Kidney glomerular epithelial cell (primary cell): ENCODE measurements around the gene ADAT3.

ENCODE experiments used
- DNase-seq: peaks from one replicate; lab custom pipeline; 2025; lab: John Stamatoyannopoulos, UW

The ADAT3 gene

GRCh38 chr19:1912760-1913505 is 7.7 kb downstream of the ADAT3 start:
- DNase-seq: no peak

- no peak for DNase-seq
These were observed 8.8 kb downstream of the ADAT3 start for GRCh38 chr19:1913781-1914577.

GRCh38 chr19:1914826-1915341 is 9.7 kb downstream of the ADAT3 start:
- DNase-seq: no peak

DNA sequence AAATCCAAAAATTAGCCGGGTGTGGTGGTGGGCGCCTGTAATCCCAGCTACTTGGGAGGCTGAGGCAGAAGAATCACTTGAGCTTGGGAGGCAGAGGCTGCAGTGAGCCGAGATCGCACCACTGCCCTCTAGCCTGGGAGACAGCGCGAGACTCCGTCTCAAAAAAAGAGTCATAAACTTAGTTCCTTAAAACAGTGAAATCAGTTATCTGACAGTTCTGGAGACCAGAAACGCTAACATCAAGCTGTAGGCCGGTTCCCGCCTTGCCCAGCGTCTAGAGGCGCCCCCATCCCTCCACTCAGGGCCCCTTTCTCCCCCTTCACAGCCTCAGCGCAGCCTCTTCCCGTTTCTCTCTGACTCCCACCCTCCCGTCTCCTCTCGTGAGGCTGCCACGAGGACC is 11.9 kb downstream of the ADAT3 start:
- no peak for DNase-seq

DNA sequence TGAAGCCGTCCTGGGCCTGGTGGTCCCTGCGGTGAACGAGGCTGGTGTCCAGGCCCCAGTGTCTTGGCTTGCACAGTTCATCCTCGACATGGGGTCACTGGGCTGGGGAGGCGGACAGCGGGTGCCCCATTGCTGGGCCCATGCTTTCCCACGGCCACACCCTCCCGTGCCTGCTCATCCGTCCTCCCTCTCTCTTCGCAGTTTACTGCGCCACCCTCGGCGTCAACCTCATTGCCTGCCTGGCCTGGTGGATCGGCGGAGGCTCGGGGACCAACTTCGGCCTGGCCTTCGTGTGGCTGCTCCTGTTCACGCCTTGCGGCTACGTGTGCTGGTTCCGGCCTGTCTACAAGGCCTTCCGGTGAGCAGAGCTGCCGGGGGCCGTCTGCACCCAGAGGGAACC is 12.7 kb downstream of the ADAT3 start:
- DNase-seq: no peak

GRCh38 chr19:1918975-1919374 is 13.8 kb downstream of the ADAT3 start:
- DNase-seq: no peak

DNA sequence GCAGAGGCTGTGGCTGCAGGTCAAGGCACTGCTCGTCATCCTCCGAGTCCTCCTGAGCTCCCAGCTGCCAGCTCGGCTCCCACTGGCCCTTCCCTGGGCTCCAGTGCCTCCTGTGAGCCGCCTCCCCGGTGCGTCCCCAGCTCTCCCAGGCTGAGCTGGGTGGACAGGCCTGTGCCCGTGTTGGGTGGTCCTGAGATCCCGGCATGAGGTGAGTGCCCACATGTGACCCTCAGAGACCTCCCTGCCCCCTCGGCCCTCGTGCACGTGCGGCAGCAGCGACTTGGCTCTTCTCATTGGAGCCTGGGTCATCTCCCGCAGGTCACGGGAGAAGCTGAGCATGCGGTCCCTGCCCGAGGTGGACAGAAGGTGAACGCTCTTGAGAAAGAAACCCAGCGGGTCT is 15.4 kb downstream of the ADAT3 start:
- no peak for DNase-seq

- DNase-seq: no peak
These were observed 16.1 kb downstream of the ADAT3 start for GRCh38 chr19:1921326-1921725.

- no peak for DNase-seq
These were observed 16.6 kb downstream of the ADAT3 start for GRCh38 chr19:1921825-1922224.

- no peak for DNase-seq
These were observed 17.6 kb downstream of the ADAT3 start for GRCh38 chr19:1922803-1923202.

- DNase-seq: no peak
These were observed 18.1 kb downstream of the ADAT3 start for GRCh38 chr19:1923319-1923718.

DNA sequence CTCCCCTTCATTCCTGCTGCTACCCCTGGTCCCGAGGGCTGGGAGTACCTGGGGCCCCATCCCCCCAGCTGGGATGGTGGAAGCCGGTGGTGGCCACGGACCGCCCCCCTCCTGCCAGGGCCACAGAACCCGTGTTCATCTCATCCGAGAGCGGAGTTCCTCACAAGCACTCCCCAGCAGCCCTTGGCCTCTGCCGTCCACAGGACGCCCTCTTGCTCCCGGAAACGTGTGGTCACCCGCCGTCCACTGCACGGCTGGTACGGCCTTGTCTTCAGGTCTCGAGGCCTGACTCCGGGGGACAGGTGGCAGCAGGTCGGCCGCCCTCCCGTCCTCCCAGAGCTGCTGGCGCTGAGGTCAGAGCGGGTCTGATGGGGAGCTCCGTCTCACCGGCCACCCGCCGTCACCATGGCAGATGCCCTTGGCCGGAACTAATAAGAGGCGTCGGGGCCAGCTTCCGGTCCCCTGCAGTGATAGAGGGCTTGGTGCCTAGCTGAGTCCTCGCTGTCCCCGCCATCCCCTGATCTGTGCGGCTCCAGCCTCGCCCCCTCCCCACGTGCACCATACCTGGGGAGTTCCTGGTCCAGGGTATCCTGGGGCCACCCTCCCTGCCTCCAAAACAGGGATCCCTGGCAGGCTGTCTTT is 19.2 kb downstream of the ADAT3 start:
- DNase-seq: no peak

- no peak for DNase-seq
These were observed 20.3 kb downstream of the ADAT3 start for GRCh38 chr19:1925544-1925943.

GRCh38 chr19:1929021-1929742 is 24.0 kb downstream of the ADAT3 start:
- DNase-seq: peak; percentile 33

- DNase-seq: no peak
These were observed 26.2 kb downstream of the ADAT3 start for GRCh38 chr19:1931445-1931844.

- no peak for DNase-seq
These were observed 27.2 kb downstream of the ADAT3 start for GRCh38 chr19:1932395-1932794.

GRCh38 chr19:1933244-1933643 is 28.0 kb downstream of the ADAT3 start:
- DNase-seq: no peak

DNA sequence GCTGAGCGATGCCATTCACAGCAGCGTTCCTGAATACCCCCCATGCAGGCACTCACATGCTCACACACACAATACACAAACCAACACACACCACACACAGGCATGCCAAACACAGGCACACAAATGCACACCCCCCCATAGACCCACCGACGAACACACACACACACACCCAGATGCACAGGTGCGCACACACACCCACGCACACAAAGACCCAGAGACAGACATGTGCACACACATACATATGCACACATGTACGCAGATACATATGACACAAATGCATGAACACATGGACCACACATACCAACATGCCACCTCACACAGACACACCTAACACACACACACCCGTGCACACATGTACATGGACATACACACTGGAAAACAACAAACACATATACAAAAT is 28.7 kb downstream of the ADAT3 start:
- DNase-seq: no peak

DNA sequence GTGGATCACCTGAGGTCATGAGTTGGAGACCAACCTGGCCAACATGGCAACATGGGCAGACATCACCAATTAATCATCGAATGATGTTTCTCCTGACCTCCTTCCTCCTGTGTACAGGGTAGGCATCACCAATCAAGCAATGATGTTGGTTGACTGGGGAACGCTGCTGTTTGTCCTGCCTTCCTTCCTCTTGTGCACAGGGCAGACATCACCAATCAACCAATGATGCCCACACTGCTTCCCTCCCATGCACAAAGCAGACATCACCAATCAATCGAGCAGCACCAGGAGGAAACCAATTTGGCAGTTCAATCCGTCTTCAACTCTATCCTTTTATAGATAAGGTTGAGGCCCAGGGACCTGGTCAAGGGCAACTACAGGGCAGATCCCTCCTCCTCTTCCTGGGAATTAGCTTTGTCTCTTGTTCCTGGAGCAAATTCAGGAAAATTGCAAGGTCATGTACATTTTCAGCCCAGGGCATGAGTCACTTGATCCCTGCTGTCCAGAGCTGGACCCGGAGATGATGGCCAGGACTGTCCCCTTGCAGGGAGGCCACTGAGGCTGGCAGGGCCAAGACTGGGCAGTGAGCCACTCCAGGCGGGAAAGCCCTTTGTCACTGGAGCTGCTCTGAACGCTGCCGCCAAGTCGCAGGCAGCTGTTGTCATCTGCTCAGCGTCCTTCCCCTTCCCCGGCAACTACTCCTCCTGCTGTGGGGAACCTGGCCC is 30.4 kb downstream of the ADAT3 start:
- no peak for DNase-seq

DNA sequence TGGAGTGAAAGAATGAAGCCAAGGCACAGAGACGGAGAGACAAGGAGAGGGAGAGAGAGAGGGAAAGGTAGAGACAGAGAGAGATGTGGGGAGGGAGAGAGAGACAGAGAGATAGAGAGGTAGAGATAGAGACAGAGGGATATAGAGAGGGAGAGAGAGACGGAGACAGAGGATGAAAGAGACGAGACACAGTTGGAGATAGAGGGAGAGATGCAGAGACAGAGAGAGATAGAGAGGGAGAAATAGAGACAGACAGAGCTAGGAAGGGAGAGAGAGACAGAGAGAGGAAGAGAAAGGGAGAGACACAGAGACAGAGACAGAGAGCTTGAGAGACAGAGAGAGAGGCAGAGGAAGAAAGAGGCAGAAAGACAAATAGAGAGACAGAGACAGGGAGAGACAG is 31.2 kb downstream of the ADAT3 start:
- no peak for DNase-seq

- no peak for DNase-seq
These were observed 31.9 kb downstream of the ADAT3 start for GRCh38 chr19:1936916-1937610.
